ENCODE data around the gene PHF1.

GRCh38 chr6:33441457-33441856 is 30.6 kb downstream of the PHF1 start:
- TF ChIP-seq, protein P1, sequence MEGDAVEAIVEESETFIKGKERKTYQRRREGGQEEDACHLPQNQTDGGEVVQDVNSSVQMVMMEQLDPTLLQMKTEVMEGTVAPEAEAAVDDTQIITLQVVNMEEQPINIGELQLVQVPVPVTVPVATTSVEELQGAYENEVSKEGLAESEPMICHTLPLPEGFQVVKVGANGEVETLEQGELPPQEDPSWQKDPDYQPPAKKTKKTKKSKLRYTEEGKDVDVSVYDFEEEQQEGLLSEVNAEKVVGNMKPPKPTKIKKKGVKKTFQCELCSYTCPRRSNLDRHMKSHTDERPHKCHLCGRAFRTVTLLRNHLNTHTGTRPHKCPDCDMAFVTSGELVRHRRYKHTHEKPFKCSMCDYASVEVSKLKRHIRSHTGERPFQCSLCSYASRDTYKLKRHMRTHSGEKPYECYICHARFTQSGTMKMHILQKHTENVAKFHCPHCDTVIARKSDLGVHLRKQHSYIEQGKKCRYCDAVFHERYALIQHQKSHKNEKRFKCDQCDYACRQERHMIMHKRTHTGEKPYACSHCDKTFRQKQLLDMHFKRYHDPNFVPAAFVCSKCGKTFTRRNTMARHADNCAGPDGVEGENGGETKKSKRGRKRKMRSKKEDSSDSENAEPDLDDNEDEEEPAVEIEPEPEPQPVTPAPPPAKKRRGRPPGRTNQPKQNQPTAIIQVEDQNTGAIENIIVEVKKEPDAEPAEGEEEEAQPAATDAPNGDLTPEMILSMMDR (IDR thresholded peaks at IDR 0.05), result no peak
- TF ChIP-seq POLR2A (IDR thresholded peaks at IDR 0.05), result no peak
